ENCODE data around the gene PCARE. TPM values are rescaled to one million over a fixed set of nuclear protein-coding genes. Genes with fewer than 3 reads are reported as not detected.

Gene PCARE
- total RNA-seq, result not detected

DNA sequence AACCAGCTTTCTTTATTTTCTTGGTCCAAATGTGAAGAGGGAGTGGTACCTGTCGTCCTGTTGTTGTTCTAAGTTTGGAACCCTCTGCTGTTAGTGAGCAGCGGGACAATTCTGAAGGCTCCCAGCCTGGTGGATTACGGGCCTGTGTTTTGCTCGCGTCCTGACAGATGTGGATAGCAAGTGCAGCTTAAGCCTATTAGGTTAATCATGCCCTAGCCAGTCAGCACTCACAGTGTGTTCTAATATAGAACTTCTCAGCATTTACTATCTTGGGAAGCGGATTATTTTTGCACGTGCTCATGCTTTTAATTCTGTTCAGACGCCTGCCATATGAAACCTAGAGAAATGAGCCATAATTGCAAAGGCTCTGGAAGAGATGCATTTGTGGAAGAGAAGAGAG is at the start of gene PCARE:
Gene PCARE (minus strand): TSS at position 113 of the 400 bp plus-strand sequence. CDS start 262 bp downstream, outside the sequence.
- no peaks in the 10 kb centered on the region for H3K4me1 ChIP-seq
- DNase-seq, result no peak
- TF ChIP-seq POLR2A (IDR thresholded peaks at IDR 0.05), result no peak
- TF ChIP-seq, protein P1, sequence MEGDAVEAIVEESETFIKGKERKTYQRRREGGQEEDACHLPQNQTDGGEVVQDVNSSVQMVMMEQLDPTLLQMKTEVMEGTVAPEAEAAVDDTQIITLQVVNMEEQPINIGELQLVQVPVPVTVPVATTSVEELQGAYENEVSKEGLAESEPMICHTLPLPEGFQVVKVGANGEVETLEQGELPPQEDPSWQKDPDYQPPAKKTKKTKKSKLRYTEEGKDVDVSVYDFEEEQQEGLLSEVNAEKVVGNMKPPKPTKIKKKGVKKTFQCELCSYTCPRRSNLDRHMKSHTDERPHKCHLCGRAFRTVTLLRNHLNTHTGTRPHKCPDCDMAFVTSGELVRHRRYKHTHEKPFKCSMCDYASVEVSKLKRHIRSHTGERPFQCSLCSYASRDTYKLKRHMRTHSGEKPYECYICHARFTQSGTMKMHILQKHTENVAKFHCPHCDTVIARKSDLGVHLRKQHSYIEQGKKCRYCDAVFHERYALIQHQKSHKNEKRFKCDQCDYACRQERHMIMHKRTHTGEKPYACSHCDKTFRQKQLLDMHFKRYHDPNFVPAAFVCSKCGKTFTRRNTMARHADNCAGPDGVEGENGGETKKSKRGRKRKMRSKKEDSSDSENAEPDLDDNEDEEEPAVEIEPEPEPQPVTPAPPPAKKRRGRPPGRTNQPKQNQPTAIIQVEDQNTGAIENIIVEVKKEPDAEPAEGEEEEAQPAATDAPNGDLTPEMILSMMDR (IDR thresholded peaks at IDR 0.05), result no peak
- H3K27ac ChIP-seq, result no peak within 1 kb of the TSS
- no peak within 1 kb of the TSS for H3K4me3 ChIP-seq
- no peaks in the 10 kb centered on the region for H3K27me3 ChIP-seq
- no peaks in the 10 kb centered on the region for H3K9me3 ChIP-seq
- H3K36me3 ChIP-seq, result no peaks in the 10 kb centered on the region

DNA sequence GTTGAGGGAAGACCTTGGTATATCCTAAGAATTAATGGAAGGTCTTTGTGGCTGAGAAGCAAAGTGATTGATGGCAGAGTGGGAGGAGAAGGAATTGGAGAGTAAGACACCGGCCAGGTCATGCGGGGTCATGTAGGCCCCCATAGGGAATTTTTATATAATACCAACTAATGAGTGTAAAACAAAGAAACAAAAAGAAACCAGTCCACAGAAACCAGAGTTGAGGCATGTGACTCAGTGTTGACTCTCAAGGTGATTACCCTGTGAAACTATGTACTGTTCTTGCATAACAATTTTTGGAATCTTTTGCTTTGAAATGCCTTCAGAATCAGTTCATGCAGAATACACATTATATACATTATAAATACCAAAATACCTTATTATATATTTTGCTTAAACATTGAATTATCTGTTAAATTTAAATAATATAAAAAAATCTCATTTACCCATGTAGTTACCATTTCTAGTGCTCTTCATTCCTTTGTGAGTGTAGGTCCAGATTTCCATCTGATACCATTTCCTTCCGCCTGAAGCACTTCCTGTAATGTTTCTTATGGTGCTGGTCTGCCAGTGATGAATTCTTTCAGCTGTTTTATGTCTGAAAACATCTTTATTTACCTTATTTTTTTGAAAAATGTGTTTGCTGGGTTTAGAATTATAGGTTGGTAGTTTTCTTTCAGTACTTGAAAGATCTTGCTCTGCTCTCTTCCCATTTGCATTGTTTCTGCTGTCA is 49.5 kb upstream of the PCARE start:
- no peak overlapping the region for H3K4me3 ChIP-seq
- H3K27ac ChIP-seq, result no peak overlapping the region
- H3K4me1 ChIP-seq, result no peaks in the 10 kb centered on the region
- no peak for TF ChIP-seq POLR2A (IDR thresholded peaks at IDR 0.05)
- TF ChIP-seq, protein P1 (IDR thresholded peaks at IDR 0.05), result no peak
- H3K27me3 ChIP-seq, result no peaks in the 10 kb centered on the region
- no peaks in the 10 kb centered on the region for H3K9me3 ChIP-seq
- H3K36me3 ChIP-seq, result no peaks in the 10 kb centered on the region
- no peak for DNase-seq

DNA sequence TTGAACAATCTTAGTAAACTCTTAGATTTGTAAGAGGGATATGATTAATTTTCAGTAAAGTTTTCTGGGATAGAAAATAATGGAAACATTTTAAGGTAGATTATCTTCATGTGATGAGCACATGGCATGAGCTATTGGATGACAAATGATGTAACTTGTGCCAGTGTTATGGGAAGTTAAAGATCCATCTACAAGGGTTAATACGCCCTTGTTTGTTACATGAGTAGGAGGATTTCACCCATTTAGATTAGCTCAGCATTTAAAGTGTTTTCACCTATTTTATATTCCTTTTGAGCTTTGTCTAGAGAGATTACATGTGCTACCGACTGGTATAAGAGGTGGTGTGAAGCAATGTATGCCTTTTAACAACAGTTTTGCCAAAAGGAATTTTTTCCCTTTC is 46.5 kb upstream of the PCARE start:
- Histone ChIP-seq H3K9me3 (no peaks in the 10 kb centered on the region), H3K4me1 (peaks cover 0 to 5% (median 0%) of the 10 kb centered on the region in 4 donors), H3K4me3 (no peak overlapping the region), H3K36me3 (no peaks in the 10 kb centered on the region), H3K27ac (no peak overlapping the region), H3K27me3 (no peaks in the 10 kb centered on the region)
- TF ChIP-seq POLR2A (IDR thresholded peaks at IDR 0.05), result no peak
- TF ChIP-seq, protein P1 (IDR thresholded peaks at IDR 0.05), result no peak
- DNase-seq, result no peak

DNA sequence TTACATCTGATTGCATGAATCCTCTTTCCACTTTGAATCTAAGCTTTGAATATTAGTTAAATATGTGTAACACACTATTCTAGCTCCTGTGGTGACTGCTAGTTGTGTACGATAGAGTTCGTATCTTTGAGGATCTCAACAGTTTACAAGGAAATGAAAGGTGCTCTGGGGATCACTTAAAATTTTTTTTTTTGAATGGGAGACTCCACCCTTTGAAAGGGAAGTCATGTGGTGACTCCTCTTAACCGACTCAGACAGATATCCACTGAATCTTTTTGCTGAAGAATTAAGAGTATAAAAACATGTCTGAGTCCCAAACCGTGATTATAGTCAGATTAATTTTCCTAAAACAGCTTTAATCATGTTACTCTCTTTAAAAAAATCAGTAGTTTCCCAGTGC is 44.9 kb upstream of the PCARE start:
- no peak overlapping the region for H3K4me3 ChIP-seq
- H3K36me3 ChIP-seq, result no peaks in the 10 kb centered on the region
- H3K27ac ChIP-seq, result no peak overlapping the region
- TF ChIP-seq, protein P1 (IDR thresholded peaks at IDR 0.05), result no peak
- no peak for TF ChIP-seq POLR2A (IDR thresholded peaks at IDR 0.05)
- no peaks in the 10 kb centered on the region for H3K9me3 ChIP-seq
- no peak for DNase-seq
- H3K4me1 ChIP-seq, result peaks cover 0 to 5% (median 2%) of the 10 kb centered on the region in 4 donors
- H3K27me3 ChIP-seq, result no peaks in the 10 kb centered on the region

DNA sequence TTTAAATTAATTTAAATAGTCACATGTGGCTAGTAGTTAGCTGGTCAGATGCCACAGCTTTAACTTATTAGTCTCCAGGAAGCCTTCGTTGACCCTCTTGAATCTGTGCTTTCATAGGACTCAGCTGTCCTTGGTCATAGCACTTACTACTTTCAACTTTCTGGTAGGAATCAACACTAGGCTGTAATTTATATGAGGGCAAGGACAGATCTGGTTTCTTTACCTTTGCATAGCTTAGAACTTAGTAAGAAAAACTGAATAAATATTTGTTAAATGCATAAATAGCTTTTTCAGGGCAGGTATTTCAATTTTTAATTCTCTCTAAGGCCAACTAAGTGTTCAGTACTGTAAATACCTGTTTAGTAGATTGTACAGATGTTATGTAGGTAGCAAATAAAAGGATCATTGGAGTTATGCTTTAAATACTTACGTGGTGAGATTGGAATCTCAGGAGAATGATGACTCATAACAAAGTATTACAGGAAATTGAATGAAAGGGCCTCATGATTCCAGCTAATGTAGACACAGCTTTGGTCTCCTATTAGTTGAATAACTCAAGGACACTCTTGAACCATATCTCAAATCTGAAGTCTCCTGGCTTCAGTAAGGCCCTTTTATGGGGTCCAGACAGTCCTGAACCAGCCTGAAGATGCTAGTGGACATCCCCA is 43.4 kb upstream of the PCARE start:
- Histone ChIP-seq H3K9me3 (no peaks in the 10 kb centered on the region), H3K4me3 (no peak overlapping the region), H3K27ac (no peak overlapping the region), H3K27me3 (no peaks in the 10 kb centered on the region), H3K4me1 (peaks cover 0 to 5% (median 2%) of the 10 kb centered on the region in 4 donors), H3K36me3 (no peaks in the 10 kb centered on the region)
- DNase-seq, result no peak
- TF ChIP-seq, protein P1 (IDR thresholded peaks at IDR 0.05), result no peak
- TF ChIP-seq POLR2A (IDR thresholded peaks at IDR 0.05), result no peak
